GM18505 (cell line): ENCODE data around the gene CCDC158.
"Not testable (repeated sequence)": the region's sequence is repeated elsewhere in the genome, so short reads cannot be mapped to it uniquely, and the experiment has no call there.

Experiments used
- ATAC-seq: cut with Tn5 transposase; IDR thresholded peaks from one replicate; pipeline ENCODE4 v1.9.1; 2021; ENCODE audit not compliant: unreplicated experiment
- POLR2A ChIP-seq: IDR thresholded peaks from 4 replicates; pipeline ENCODE4 v1.6.1; 2011; ENCODE audit warnings: borderline replicate concordance; ENCODE audit not compliant: insufficient read depth, insufficient read length; ENCODE audit errors: extremely low read depth

Gene CCDC158

DNA sequence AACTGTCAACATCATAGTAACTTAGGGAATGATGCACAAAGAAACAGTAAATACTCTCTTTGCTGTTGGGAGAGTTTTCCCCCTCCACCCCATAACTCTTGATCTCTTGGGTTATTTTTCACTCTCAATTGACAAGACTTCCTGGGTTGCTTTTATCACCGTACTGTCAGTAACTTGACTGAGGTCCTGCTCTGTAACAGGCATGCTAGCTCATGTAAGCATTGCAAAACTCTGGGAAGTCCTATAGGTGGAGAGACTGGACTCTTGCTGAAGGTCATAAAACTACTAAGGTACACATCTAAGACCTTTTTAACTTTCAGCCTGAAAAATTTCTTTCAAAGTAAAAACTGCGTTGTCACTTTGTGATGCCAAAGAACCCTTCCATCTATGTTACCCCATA lies 25.0 kb upstream of the CCDC158 start:
- ATAC-seq = no peak
- TF ChIP-seq POLR2A = no peak

- ATAC-seq = no peak
- no peak for TF ChIP-seq POLR2A
These were observed 22.4 kb upstream of the CCDC158 start for GRCh38 chr4:76443376-76443775.

GRCh38 chr4:76442807-76443206 lies 21.9 kb upstream of the CCDC158 start:
- no peak for TF ChIP-seq POLR2A
- no peak for ATAC-seq

DNA sequence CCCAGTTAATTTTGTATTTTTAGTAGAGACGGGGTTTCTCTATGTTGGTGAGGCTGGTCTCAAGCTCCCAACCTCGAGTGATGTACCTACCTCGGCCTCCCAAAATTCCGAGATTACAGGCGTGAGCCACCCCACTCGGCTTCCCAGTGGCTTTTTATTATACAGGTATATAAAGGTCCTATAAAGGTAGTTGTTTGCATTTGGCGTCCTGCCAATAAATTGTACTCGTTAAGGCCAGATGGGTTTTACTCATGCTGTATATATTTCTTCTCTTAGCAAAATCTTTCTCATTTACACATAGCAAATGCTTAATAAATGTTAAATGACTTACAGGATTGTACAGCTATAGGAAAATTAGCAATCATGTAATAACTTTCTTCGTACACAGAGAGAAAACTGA lies 20.9 kb upstream of the CCDC158 start:
- TF ChIP-seq POLR2A = no peak
- ATAC-seq = no peak

DNA sequence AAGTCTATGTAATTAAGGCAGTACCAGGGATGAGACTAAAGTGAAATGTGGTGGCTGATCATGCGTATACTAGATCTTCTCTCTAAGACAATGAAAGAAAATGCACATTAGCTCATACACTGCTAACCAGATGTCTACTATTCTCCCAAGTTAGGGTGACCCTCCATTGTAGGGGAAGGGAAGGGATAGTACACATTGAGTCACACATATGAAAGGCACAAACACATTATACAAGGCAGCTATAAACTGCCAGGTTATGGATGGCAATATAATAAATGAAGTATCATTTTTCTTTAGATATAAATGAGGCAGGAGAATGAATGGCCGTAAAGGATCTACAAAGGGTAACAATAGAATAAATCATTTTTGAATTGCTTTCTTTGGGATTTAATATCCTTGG lies 18.6 kb upstream of the CCDC158 start:
- ATAC-seq = no peak
- TF ChIP-seq POLR2A = no peak

DNA sequence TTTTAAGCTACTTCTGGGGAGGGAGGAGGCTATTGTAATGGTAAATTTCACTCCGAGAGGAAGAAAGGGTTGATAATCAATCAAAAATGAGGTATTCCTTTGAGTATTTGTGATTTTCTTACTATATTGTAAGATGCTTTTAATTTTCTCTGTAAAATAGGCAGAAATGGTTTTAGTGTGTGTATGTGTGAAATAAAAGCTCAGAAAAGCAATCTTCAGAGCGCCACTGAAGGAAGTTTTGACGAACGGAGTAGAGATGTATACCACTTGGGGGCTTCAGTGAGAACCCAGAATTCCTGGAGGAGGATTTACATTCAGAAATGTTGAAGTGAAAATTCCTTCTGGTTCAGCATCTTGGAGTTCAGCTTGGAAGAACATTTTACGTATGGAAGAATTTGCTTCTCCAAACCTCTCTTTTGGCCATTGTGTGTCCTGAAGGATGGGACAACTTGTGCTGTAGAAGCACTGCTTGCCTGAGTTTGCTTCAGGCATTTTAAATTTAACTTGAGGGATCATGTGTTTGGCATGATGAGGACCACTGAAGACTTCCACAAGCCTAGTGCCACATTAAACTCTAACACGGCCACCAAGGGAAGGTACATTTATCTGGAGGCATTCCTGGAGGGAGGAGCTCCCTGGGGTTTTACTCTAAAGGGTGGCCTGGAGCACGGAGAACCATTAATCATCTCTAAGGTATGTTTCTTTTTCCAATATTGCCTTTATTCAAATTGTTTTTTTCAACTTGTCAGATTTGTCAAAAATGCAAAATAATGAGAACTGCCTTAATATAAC lies 14.8 kb upstream of the CCDC158 start:
- no peak for TF ChIP-seq POLR2A
- no peak for ATAC-seq

- ATAC-seq = no peak
- TF ChIP-seq POLR2A = no peak
These were observed 14.1 kb upstream of the CCDC158 start, which contains the start of gene SHROOM3 for GRCh38 chr4:76434901-76435527. Gene SHROOM3 (plus strand): TSS chr4:76435229. CDS start chr4:76436053, 824 bp downstream.

DNA sequence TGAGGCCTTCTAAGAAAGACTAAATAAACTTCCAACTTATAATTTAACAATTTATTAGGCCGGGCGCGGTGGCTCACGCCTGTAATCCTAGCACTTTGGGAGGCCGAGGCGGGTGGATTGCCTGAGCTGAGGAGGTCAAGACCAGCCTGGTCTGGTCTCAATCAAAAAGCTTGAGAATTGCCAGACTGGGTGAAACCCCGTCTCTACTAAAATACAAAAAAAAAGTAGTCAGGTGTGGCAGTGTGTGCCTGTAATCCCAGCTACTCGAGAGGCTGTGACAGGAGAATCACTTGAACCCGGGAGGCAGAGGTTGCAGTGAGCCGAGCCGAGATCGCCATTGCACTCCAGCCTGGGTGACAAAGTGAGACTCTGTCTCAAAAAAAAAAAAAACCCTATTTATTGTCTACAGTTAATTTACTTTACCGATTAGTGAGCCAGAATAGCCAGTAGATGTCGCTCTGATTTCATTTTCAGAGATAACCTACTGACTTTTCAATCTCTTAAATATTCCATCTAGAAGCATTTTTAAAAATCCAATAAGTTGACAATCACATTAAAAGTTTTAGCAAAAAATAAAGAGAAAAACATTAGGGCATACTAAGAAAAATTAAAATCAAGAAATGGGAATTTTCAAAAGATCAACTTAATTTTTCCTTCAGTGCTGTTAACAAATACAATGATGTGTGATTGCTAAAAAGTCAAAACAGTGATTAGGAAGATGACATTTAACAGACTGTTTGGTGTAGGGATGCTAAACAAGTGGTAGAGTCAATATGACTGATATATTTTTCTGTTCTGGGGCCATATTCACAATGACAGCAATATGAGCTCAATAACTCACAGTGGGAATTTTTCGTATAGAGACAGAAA lies 9.8 kb upstream of the CCDC158 start:
- no peak for ATAC-seq

GRCh38 chr4:76429636-76430035 lies 8.7 kb upstream of the CCDC158 start:
- ATAC-seq = no peak
- no peak for TF ChIP-seq POLR2A

More for the DNA sequence above, 9.8 kb upstream of the CCDC158 start:
- TF ChIP-seq POLR2A = no peak

DNA sequence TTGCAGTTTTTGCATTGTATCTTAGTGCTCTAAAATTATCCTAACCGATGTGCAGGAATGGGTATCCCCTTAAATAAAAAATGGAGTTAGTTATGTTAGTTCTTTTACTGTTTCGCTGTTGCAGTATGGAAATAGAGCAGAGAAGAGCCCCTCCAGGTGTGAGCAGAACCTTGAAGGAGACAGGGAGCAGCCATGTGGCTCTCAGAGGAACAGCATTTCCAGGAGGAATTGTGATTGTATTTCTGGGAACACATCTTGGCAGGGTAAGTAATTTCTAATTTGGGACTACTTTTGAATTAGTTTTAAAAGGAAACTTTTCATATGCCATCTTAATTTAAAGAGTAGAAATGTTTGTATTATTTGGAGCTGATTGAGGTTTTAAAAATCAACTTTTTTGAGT lies 5.3 kb upstream of the CCDC158 start:
- no peak for ATAC-seq

GRCh38 chr4:76423159-76423558 lies 2.2 kb upstream of the CCDC158 start:
- not testable (repeated sequence) for ATAC-seq

More for the DNA sequence above, 5.3 kb upstream of the CCDC158 start:
- TF ChIP-seq POLR2A = no peak

- no peak for TF ChIP-seq POLR2A
These were observed 666 bp downstream of the CCDC158 start for GRCh38 chr4:76420188-76420761.

GRCh38 chr4:76410636-76411035 lies 10.3 kb downstream of the CCDC158 start:
- no peak for TF ChIP-seq POLR2A
- ATAC-seq = no peak

More at GRCh38 chr4:76420188-76420761, 666 bp downstream of the CCDC158 start:
- ATAC-seq = no peak
